KMS-11 (cell line): ENCODE data around the gene SNAP91.

Experiments used
- H2AFZ ChIP-seq: fragments of 200-600 bp; sonication (generic); 2 replicates; pipeline ENCODE4 v1.6.1; 2016; ENCODE audit warnings: antibody characterized with exemption, mixed run types, low read depth
- H3K27ac ChIP-seq: fragments of 200-600 bp; sonication (generic); 2 replicates; pipeline ENCODE4 v1.6.1; 2016; ENCODE audit warnings: mild to moderate bottlenecking, mixed run types
- H3K27me3 ChIP-seq: fragments of 200-600 bp; sonication (generic); 2 replicates; pipeline ENCODE4 v1.6.1; 2017; ENCODE audit warnings: mild to moderate bottlenecking, low read depth, mixed run types, moderate library complexity; ENCODE audit not compliant: insufficient read depth
- H3K36me3 ChIP-seq: fragments of 200-600 bp; sonication (generic); 2 replicates; pipeline ENCODE4 v1.6.1; 2017; ENCODE audit warnings: mild to moderate bottlenecking, mixed run types; ENCODE audit not compliant: insufficient read depth
- H3K4me1 ChIP-seq: fragments of 200-600 bp; sonication (generic); 2 replicates; pipeline ENCODE4 v1.6.1; 2016; ENCODE audit warnings: mild to moderate bottlenecking, low read depth, mixed run types; ENCODE audit not compliant: poor library complexity, severe bottlenecking
- H3K4me2 ChIP-seq: fragments of 200-600 bp; sonication (generic); 2 replicates; pipeline ENCODE4 v1.7.0; 2016; ENCODE audit warnings: mild to moderate bottlenecking, mixed run types
- H3K4me3 ChIP-seq: fragments of 200-600 bp; sonication (generic); IDR thresholded peaks from 2 replicates; pipeline ENCODE4 v1.6.1; 2017; ENCODE audit warnings: low read depth, low read length, mixed read lengths; ENCODE audit not compliant: insufficient read depth
- H3K79me2 ChIP-seq: fragments of 200-600 bp; sonication (generic); 2 replicates; pipeline ENCODE4 v1.6.1; 2016; ENCODE audit warnings: low read depth, mixed run types; ENCODE audit not compliant: insufficient read depth
- H3K9ac ChIP-seq: fragments of 200-600 bp; sonication (generic); 2 replicates; pipeline ENCODE4 v1.6.1; 2016; ENCODE audit warnings: mild to moderate bottlenecking, mixed run types
- H4K20me1 ChIP-seq: fragments of 200-600 bp; sonication (generic); 2 replicates; pipeline ENCODE4 v1.6.1; 2016; ENCODE audit warnings: mild to moderate bottlenecking, mixed run types; ENCODE audit not compliant: insufficient read depth
- TF ChIP-seq, protein P1 (sequence below): fragments of 200-600 bp; sonication (generic); conservative IDR thresholded peaks from 2 replicates; pipeline ENCODE4 v1.6.1; 2017; ENCODE audit warnings: low read depth, mild to moderate bottlenecking, antibody characterized with exemption, low read length, moderate library complexity, mixed read lengths

Gene SNAP91

DNA sequence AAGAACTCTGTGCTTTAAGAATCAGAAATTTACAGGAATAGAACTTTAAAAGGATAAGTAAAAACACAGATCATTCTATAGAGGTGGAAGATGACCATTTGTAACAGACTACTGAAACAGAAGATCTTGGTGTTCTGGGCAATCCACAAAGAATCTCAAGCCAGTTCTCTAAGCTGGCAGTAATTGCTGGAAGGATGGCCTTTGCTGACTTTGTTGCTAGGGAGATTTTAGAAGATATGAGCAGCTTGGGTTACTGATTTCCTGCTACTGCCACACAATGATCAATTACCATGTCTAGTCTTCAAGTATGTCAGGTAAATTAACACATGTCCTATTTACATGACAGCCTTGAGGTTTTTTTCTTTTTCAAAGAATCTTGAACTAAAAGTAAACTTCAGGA, 31.1 kb downstream of the SNAP91 start:
- Histone ChIP-seq H3K9ac (no peak overlapping the region), H3K4me1 (no peaks in the 10 kb centered on the region), H3K4me3 (no peak overlapping the region), H3K27ac (no peak overlapping the region), H3K27me3 (no peaks in the 10 kb centered on the region), H2AFZ (no peak overlapping the region), H3K4me2 (no peak overlapping the region), H3K36me3 (no peaks in the 10 kb centered on the region), H4K20me1 (no peaks in the 10 kb centered on the region), H3K79me2 (no peaks in the 10 kb centered on the region)
- TF ChIP-seq, protein P1, sequence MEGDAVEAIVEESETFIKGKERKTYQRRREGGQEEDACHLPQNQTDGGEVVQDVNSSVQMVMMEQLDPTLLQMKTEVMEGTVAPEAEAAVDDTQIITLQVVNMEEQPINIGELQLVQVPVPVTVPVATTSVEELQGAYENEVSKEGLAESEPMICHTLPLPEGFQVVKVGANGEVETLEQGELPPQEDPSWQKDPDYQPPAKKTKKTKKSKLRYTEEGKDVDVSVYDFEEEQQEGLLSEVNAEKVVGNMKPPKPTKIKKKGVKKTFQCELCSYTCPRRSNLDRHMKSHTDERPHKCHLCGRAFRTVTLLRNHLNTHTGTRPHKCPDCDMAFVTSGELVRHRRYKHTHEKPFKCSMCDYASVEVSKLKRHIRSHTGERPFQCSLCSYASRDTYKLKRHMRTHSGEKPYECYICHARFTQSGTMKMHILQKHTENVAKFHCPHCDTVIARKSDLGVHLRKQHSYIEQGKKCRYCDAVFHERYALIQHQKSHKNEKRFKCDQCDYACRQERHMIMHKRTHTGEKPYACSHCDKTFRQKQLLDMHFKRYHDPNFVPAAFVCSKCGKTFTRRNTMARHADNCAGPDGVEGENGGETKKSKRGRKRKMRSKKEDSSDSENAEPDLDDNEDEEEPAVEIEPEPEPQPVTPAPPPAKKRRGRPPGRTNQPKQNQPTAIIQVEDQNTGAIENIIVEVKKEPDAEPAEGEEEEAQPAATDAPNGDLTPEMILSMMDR = no peak

DNA sequence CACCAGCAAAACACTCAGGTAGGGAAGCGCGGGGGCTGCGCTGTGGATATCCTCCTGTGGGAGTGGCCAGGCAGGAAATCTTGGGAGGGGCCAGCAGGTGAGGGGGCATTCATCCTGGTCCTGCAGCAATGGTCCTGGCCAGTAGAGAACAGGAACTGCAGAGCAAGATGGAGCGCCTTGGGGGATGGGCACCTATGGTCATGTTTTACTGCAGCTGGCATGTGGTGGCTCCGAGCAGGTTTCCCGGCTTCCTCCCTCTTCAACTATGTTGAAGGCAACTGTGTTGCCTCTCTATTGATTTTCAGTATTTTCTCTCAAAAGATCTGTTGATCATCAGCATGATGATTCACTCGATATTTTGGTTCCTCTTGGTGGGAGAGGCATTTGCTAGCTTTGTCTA, 70.9 kb downstream of the SNAP91 start:
- Histone ChIP-seq H3K4me1 (peaks cover 30% of the 10 kb centered on the region), H3K79me2 (no peaks in the 10 kb centered on the region), H3K9ac (no peak overlapping the region), H3K27ac (no peak overlapping the region), H3K36me3 (no peaks in the 10 kb centered on the region), H4K20me1 (no peaks in the 10 kb centered on the region), H2AFZ (no peak overlapping the region), H3K27me3 (no peaks in the 10 kb centered on the region), H3K4me3 (no peak overlapping the region), H3K4me2 (no peak overlapping the region)
- TF ChIP-seq, protein P1 = no peak

DNA sequence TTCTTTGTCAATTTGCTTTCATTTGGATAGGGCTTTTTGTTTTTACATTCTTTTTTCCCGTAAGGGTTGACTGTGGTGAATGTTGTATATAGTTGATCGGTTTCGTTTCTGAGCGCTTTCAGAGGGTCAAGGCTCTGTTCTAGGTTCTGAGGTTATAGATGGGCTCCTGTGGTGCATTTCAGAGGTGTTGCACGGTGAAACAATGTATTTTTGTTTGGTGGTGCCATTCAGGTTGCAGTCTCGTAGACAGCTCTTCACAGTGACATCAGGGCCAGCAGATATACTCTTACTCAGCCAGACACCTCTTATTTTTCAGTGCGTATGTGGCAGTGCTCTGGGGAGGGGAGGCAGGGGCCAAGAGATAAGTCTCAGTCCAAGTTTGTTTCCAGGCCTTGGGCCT, 72.1 kb downstream of the SNAP91 start:
- TF ChIP-seq, protein P1 = no peak
- Histone ChIP-seq H3K4me3 (no peak overlapping the region), H3K27ac (no peak overlapping the region), H3K36me3 (no peaks in the 10 kb centered on the region), H3K4me1 (peaks cover 37% of the 10 kb centered on the region), H3K27me3 (no peaks in the 10 kb centered on the region), H2AFZ (no peak overlapping the region), H3K4me2 (no peak overlapping the region), H3K9ac (no peak overlapping the region), H4K20me1 (no peaks in the 10 kb centered on the region), H3K79me2 (no peaks in the 10 kb centered on the region)

DNA sequence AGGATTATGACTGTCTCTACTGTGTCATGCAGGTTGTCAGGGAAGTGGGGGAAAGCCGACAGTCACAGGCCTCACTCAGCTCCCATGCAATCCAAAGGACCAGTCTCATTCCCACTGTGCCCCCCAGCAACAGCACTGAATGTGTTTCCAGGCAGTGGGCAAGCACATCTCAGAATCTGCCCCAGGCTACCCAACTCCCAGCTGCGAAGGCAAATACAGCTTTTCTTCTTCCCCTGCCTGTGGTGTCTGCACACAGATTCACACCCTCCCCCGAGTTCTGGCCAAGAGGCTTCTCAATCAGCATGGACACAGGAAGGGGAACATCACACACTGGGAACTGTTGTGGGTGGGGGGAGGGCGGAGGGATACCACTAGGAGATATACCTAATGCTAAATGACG, 75.3 kb downstream of the SNAP91 start:
- H3K4me2 ChIP-seq = peak overlapping the region; percentile 21; the same call in 1 of the 2 replicates
- TF ChIP-seq, protein P1 = no peak

More for the DNA sequence above, 75.3 kb downstream of the SNAP91 start:
- H4K20me1 ChIP-seq = no peaks in the 10 kb centered on the region
- H3K79me2 ChIP-seq = no peaks in the 10 kb centered on the region
- no peak overlapping the region for H3K9ac ChIP-seq
- no peak overlapping the region for H3K4me3 ChIP-seq
- peaks cover 37% of the 10 kb centered on the region for H3K4me1 ChIP-seq
- H3K27me3 ChIP-seq = no peaks in the 10 kb centered on the region
- no peak overlapping the region; the same call in 1 of the 2 replicates for H2AFZ ChIP-seq
- no peak overlapping the region for H3K27ac ChIP-seq
- H3K36me3 ChIP-seq = no peaks in the 10 kb centered on the region
